SK-N-SH treated with all-trans-retinoic acid at 6 μM for 48 hours (cell line): Measurements from ENCODE around the gene KIAA1671.
"Not testable (repeated sequence)": the region's sequence is repeated elsewhere in the genome, so short reads cannot be mapped to it uniquely, and the experiment has no call there.

Experiments used
- ARNTL ChIP-seq: fragments of 450-650 bp; formaldehyde crosslinking; IDR thresholded peaks from 2 replicates; pipeline ENCODE4 v1.5.0; 2020; ENCODE audit warnings: low read depth, mild to moderate bottlenecking, moderate library complexity, borderline replicate concordance
- BACH2 ChIP-seq: fragments of 250-450 bp; sonication (Bioruptor Pico); IDR thresholded peaks from 2 replicates; pipeline ENCODE4 v1.9.0; 2021; ENCODE audit warnings: mild to moderate bottlenecking, borderline replicate concordance
- CREB5 ChIP-seq: fragments of 250-450 bp; sonication (Bioruptor Pico); IDR thresholded peaks from 2 replicates; pipeline ENCODE4 v1.5.1; 2020; ENCODE audit warnings: low read depth, mild to moderate bottlenecking, moderate library complexity
- GLIS3 ChIP-seq: fragments of 250-450 bp; sonication (Bioruptor Pico); IDR thresholded peaks from 2 replicates; pipeline ENCODE4 v1.5.0; 2020; ENCODE audit warnings: mild to moderate bottlenecking, moderate library complexity
- ISL1 ChIP-seq: fragments of 250-450 bp; sonication (Bioruptor Pico); IDR thresholded peaks from 2 replicates; pipeline ENCODE4 v2.1.2; 2022; ENCODE audit warnings: mild to moderate bottlenecking, moderate library complexity
- PATZ1 ChIP-seq: fragments of 250-450 bp; sonication (Bioruptor Pico); IDR thresholded peaks from 2 replicates; pipeline ENCODE4 v1.8.0; 2020; ENCODE audit warnings: mild to moderate bottlenecking, moderate library complexity, borderline replicate concordance
- SNAI2 ChIP-seq: fragments of 250-450 bp; sonication (Bioruptor Pico); IDR thresholded peaks from 2 replicates; pipeline ENCODE4 v1.5.0; 2020; ENCODE audit warnings: mild to moderate bottlenecking, moderate library complexity
- TCF4 ChIP-seq: fragments of 250-450 bp; sonication (Bioruptor Pico); IDR thresholded peaks from 2 replicates; pipeline ENCODE4 v1.8.0; 2021; ENCODE audit warnings: mild to moderate bottlenecking, moderate library complexity, borderline replicate concordance
- ZC3H10 ChIP-seq: fragments of 250-450 bp; sonication (Bioruptor Pico); IDR thresholded peaks from 2 replicates; pipeline ENCODE4 v1.5.1; 2021; ENCODE audit warnings: mild to moderate bottlenecking, moderate library complexity
- ZFP3 ChIP-seq: fragments of 250-450 bp; sonication (Bioruptor Pico); IDR thresholded peaks from 2 replicates; pipeline ENCODE4 v1.5.0; 2020; ENCODE audit warnings: mild to moderate bottlenecking, moderate library complexity
- ZFP30 ChIP-seq: fragments of 450-650 bp; formaldehyde crosslinking; IDR thresholded peaks from 2 replicates; pipeline ENCODE4 v1.5.0; 2022; ENCODE audit warnings: mild to moderate bottlenecking, moderate library complexity
- TF ChIP-seq, protein P1 (sequence below): fragments of 250-450 bp; sonication (Bioruptor Pico); IDR thresholded peaks from 2 replicates; pipeline ENCODE4 v1.5.0; 2020; ENCODE audit warnings: mild to moderate bottlenecking, moderate library complexity

GRCh38 chr22:25178348-25178747 lies 225.8 kb downstream of the KIAA1671 start:
- not testable (repeated sequence) for TF ChIP-seq ZFP3; SNAI2 (CRISPR knock-in tag); PATZ1 (CRISPR knock-in tag); ISL1 (CRISPR knock-in tag); CREB5; ZC3H10 (CRISPR knock-in tag); GLIS3 (CRISPR knock-in tag); ARNTL (CRISPR knock-in tag); ZFP30 (CRISPR knock-in tag); TCF4 (CRISPR knock-in tag); BACH2 (CRISPR knock-in tag)
- TF ChIP-seq, protein P1, sequence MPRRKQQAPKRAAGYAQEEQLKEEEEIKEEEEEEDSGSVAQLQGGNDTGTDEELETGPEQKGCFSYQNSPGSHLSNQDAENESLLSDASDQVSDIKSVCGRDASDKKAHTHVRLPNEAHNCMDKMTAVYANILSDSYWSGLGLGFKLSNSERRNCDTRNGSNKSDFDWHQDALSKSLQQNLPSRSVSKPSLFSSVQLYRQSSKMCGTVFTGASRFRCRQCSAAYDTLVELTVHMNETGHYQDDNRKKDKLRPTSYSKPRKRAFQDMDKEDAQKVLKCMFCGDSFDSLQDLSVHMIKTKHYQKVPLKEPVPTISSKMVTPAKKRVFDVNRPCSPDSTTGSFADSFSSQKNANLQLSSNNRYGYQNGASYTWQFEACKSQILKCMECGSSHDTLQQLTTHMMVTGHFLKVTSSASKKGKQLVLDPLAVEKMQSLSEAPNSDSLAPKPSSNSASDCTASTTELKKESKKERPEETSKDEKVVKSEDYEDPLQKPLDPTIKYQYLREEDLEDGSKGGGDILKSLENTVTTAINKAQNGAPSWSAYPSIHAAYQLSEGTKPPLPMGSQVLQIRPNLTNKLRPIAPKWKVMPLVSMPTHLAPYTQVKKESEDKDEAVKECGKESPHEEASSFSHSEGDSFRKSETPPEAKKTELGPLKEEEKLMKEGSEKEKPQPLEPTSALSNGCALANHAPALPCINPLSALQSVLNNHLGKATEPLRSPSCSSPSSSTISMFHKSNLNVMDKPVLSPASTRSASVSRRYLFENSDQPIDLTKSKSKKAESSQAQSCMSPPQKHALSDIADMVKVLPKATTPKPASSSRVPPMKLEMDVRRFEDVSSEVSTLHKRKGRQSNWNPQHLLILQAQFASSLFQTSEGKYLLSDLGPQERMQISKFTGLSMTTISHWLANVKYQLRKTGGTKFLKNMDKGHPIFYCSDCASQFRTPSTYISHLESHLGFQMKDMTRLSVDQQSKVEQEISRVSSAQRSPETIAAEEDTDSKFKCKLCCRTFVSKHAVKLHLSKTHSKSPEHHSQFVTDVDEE (CRISPR knock-in tag): not testable (repeated sequence)
